Measurements from ENCODE around the gene CYP4B1.

The CYP4B1 gene

DNA sequence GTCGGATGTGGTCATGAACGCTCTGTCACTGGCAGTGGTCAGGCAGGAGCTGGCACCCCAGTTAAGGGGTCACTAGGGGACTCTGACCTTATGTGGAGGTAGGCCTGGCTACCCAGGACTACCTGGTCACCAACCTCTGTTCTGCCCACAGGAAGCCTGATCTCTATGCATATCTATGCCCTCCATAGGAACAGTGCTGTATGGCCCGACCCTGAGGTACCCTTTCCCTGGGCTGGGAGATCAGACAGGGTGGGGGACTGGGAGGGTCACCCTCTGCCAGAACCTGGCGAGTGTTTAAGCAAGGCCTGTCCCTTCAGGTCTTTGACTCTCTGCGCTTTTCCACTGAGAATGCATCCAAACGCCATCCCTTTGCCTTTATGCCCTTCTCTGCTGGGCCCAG lies 19.0 kb downstream of the CYP4B1 start:
- CTCF ChIA-PET: no interaction called here
- no peaks in the 10 kb centered on the region for H3K9me3 ChIP-seq (ENCODE audit: control insufficient read depth, insufficient read depth, low read depth, low read length)
- H3K36me3 ChIP-seq (ENCODE audit: control insufficient read depth in 2 of 2, insufficient read depth in 1 of 2, low read length in 2 of 2): no peaks in the 10 kb centered on the region
- POLR2A ChIA-PET: no interaction called here
- no peak overlapping the region for H3K27ac ChIP-seq (ENCODE audit: extremely low read depth, low read depth, low read length)
- TF ChIP-seq ZNF843 (tag by site-specific recombination; IDR thresholded peaks at IDR 0.05): no peak
- no peak for TF ChIP-seq ZNF366 (tag by site-specific recombination; conservative IDR thresholded peaks at IDR 0.05)
- no peak for TF ChIP-seq SP2 (tag by site-specific recombination; IDR thresholded peaks at IDR 0.05)
- no peak for TF ChIP-seq ZNF473 (tag by site-specific recombination; IDR thresholded peaks at IDR 0.05)
- H3K4me3 ChIP-seq (ENCODE audit: low read depth, low read length): no peak overlapping the region
- no peaks in the 10 kb centered on the region for H3K4me1 ChIP-seq (ENCODE audit: control insufficient read depth, insufficient read depth, low read length)

GRCh38 chr1:46818591-46818990 lies 19.7 kb downstream of the CYP4B1 start:
- TF ChIP-seq REPIN1 (tag by site-specific recombination; IDR thresholded peaks at IDR 0.05; ENCODE audit: low read depth) (no peak), ZNF837 (tag by site-specific recombination; IDR thresholded peaks at IDR 0.05) (no peak), GLIS2 (tag by site-specific recombination; IDR thresholded peaks at IDR 0.05) (no peak), ZNF366 (tag by site-specific recombination; conservative IDR thresholded peaks at IDR 0.05) (no peak), ZNF350 (tag by site-specific recombination; IDR thresholded peaks at IDR 0.05) (no peak), ZBTB44 (tag by site-specific recombination; IDR thresholded peaks at IDR 0.05) (no peak), ZNF311 (tag by site-specific recombination; IDR thresholded peaks at IDR 0.05; ENCODE audit: borderline replicate concordance) (no peak), ZBTB8A (tag by site-specific recombination; IDR thresholded peaks at IDR 0.05) (no peak), ZSCAN23 (tag by site-specific recombination; IDR thresholded peaks at IDR 0.05) (no peak), ZNF514 (tag by site-specific recombination; IDR thresholded peaks at IDR 0.05) (no peak), ZSCAN18 (tag by site-specific recombination; IDR thresholded peaks at IDR 0.05) (no peak), YY1 (tag by site-specific recombination; IDR thresholded peaks at IDR 0.05) (no peak), ZNF677 (tag by site-specific recombination; IDR thresholded peaks at IDR 0.05) (no peak), ZNF221 (tag by site-specific recombination; IDR thresholded peaks at IDR 0.05; ENCODE audit: borderline replicate concordance) (no peak), ZNF707 (tag by site-specific recombination; IDR thresholded peaks at IDR 0.05) (no peak), ZNF292 (tag by site-specific recombination; IDR thresholded peaks at IDR 0.05; ENCODE audit: borderline replicate concordance, low read depth) (no peak)
- Histone ChIP-seq H3K4me1 (ENCODE audit: control insufficient read depth, insufficient read depth, low read length) (no peaks in the 10 kb centered on the region), H3K27ac (ENCODE audit: extremely low read depth, low read depth, low read length) (no peak overlapping the region), H3K4me3 (ENCODE audit: low read depth, low read length) (no peak overlapping the region), H3K9me3 (ENCODE audit: control insufficient read depth, insufficient read depth, low read depth, low read length) (no peaks in the 10 kb centered on the region), H3K36me3 (ENCODE audit: control insufficient read depth in 2 of 2, insufficient read depth in 1 of 2, low read length in 2 of 2) (no peaks in the 10 kb centered on the region)
- ChIA-PET POLR2A (no interaction called here), CTCF (no interaction called here)

GRCh38 chr1:46819335-46819734 lies 20.5 kb downstream of the CYP4B1 start:
- no peaks in the 10 kb centered on the region for H3K4me1 ChIP-seq (ENCODE audit: control insufficient read depth, insufficient read depth, low read length)
- H3K27ac ChIP-seq (ENCODE audit: extremely low read depth, low read depth, low read length): no peak overlapping the region
- H3K9me3 ChIP-seq (ENCODE audit: control insufficient read depth, insufficient read depth, low read depth, low read length): no peaks in the 10 kb centered on the region
- no peaks in the 10 kb centered on the region for H3K36me3 ChIP-seq (ENCODE audit: control insufficient read depth in 2 of 2, insufficient read depth in 1 of 2, low read length in 2 of 2)
- CTCF ChIA-PET: no interaction called here
- POLR2A ChIA-PET: no interaction called here
- H3K4me3 ChIP-seq (ENCODE audit: low read depth, low read length): no peak overlapping the region
- TF ChIP-seq KLF8 (tag by site-specific recombination; IDR thresholded peaks at IDR 0.05): no peak
- no peak for TF ChIP-seq ZSCAN5A (tag by site-specific recombination; IDR thresholded peaks at IDR 0.05)
- no peak for TF ChIP-seq ZBTB7A (tag by site-specific recombination; IDR thresholded peaks at IDR 0.05; ENCODE audit: low read depth)
- TF ChIP-seq ZNF37A (tag by site-specific recombination; IDR thresholded peaks at IDR 0.05): no peak
- TF ChIP-seq, protein P1, sequence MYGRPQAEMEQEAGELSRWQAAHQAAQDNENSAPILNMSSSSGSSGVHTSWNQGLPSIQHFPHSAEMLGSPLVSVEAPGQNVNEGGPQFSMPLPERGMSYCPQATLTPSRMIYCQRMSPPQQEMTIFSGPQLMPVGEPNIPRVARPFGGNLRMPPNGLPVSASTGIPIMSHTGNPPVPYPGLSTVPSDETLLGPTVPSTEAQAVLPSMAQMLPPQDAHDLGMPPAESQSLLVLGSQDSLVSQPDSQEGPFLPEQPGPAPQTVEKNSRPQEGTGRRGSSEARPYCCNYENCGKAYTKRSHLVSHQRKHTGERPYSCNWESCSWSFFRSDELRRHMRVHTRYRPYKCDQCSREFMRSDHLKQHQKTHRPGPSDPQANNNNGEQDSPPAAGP (tag by site-specific recombination; IDR thresholded peaks at IDR 0.05): no peak
- no peak for TF ChIP-seq ZNF132 (tag by site-specific recombination; IDR thresholded peaks at IDR 0.05; ENCODE audit: borderline replicate concordance)
- no peak for TF ChIP-seq ZNF10 (tag by site-specific recombination; IDR thresholded peaks at IDR 0.05)
- TF ChIP-seq ZNF791 (tag by site-specific recombination; IDR thresholded peaks at IDR 0.05): no peak
- TF ChIP-seq, protein P2, sequence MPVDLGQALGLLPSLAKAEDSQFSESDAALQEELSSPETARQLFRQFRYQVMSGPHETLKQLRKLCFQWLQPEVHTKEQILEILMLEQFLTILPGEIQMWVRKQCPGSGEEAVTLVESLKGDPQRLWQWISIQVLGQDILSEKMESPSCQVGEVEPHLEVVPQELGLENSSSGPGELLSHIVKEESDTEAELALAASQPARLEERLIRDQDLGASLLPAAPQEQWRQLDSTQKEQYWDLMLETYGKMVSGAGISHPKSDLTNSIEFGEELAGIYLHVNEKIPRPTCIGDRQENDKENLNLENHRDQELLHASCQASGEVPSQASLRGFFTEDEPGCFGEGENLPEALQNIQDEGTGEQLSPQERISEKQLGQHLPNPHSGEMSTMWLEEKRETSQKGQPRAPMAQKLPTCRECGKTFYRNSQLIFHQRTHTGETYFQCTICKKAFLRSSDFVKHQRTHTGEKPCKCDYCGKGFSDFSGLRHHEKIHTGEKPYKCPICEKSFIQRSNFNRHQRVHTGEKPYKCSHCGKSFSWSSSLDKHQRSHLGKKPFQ (tag by site-specific recombination; IDR thresholded peaks at IDR 0.05): no peak
- no peak for TF ChIP-seq ZSCAN16 (tag by site-specific recombination; IDR thresholded peaks at IDR 0.05)

Measured in HEK293 (cell line).